ENCODE measurements around the gene SIAH2.

- TF ChIP-seq, protein P1, sequence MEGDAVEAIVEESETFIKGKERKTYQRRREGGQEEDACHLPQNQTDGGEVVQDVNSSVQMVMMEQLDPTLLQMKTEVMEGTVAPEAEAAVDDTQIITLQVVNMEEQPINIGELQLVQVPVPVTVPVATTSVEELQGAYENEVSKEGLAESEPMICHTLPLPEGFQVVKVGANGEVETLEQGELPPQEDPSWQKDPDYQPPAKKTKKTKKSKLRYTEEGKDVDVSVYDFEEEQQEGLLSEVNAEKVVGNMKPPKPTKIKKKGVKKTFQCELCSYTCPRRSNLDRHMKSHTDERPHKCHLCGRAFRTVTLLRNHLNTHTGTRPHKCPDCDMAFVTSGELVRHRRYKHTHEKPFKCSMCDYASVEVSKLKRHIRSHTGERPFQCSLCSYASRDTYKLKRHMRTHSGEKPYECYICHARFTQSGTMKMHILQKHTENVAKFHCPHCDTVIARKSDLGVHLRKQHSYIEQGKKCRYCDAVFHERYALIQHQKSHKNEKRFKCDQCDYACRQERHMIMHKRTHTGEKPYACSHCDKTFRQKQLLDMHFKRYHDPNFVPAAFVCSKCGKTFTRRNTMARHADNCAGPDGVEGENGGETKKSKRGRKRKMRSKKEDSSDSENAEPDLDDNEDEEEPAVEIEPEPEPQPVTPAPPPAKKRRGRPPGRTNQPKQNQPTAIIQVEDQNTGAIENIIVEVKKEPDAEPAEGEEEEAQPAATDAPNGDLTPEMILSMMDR (conservative IDR thresholded peaks at IDR 0.05), result 0 out of 2 replicates have a peak, but pooled peaks have one; percentile 2
- no peak for TF ChIP-seq ZFX (IDR thresholded peaks at IDR 0.05)
These were observed 30.7 kb upstream of the SIAH2 start for GRCh38 chr3:150793641-150794040.
